SU-DHL-6 (cell line): Measurements from ENCODE around the gene ZNF805.

Experiments
- H2AFZ ChIP-seq: fragments of 200-600 bp; sonication (generic); 2 replicates; pipeline ENCODE4 v1.6.1; 2014; ENCODE audit warnings: low read depth, mild to moderate bottlenecking, moderate library complexity, mixed read lengths, antibody characterized with exemption, low read length; ENCODE audit not compliant: severe bottlenecking
- H3F3A ChIP-seq: fragments of 200-600 bp; shearing (Covaris generic); 2 replicates; pipeline ENCODE4 v1.6.0; 2016; ENCODE audit warnings: antibody characterized with exemption, mild to moderate bottlenecking; ENCODE audit not compliant: insufficient read depth
- H3K27ac ChIP-seq: fragments of 200-600 bp; sonication (generic); 2 replicates; pipeline ENCODE4 v1.5.1; 2016; ENCODE audit warnings: low read depth, mild to moderate bottlenecking, low read length, moderate library complexity, mixed read lengths
- H3K27me3 ChIP-seq: fragments of 200-600 bp; sonication (generic), shearing (Covaris generic); 2 replicates; pipeline ENCODE4 v1.6.0; 2014; ENCODE audit warnings: mild to moderate bottlenecking, low read length
- H3K36me3 ChIP-seq: fragments of 200-600 bp; sonication (generic); 2 replicates; pipeline ENCODE4 v1.6.1; 2014; ENCODE audit warnings: mild to moderate bottlenecking, low read length, mixed read lengths
- H3K4me2 ChIP-seq: fragments of 300-600, 200-600 bp; shearing (Covaris generic), sonication (generic); 2 replicates; pipeline ENCODE4 v1.6.0; 2014; ENCODE audit warnings: low read length, low read depth, mild to moderate bottlenecking; ENCODE audit not compliant: poor library complexity, severe bottlenecking
- H3K4me3 ChIP-seq: fragments of 200-600 bp; sonication (generic); 2 replicates; pipeline ENCODE4 v1.5.1; 2014; ENCODE audit warnings: antibody characterized with exemption, low read length, mild to moderate bottlenecking, mixed read lengths; ENCODE audit not compliant: insufficient read depth, poor library complexity, severe bottlenecking
- H3K79me2 ChIP-seq: fragments of 200-600 bp; sonication (generic); 2 replicates; pipeline ENCODE4 v1.6.1; 2014; ENCODE audit warnings: mild to moderate bottlenecking, low read length, moderate library complexity; ENCODE audit not compliant: insufficient read depth
- H3K9ac ChIP-seq: fragments of 200-600 bp; sonication (generic); 2 replicates; pipeline ENCODE4 v1.7.0; 2014; ENCODE audit warnings: mild to moderate bottlenecking, low read length
- H3K9me2 ChIP-seq: fragments of 200-600 bp; sonication (generic); replicated peaks from 2 replicates; pipeline ENCODE4 v1.6.1; 2014; ENCODE audit warnings: low read length; ENCODE audit not compliant: insufficient read depth
- H3K9me3 ChIP-seq: fragments of 200-600 bp; sonication (generic); 2 replicates; pipeline ENCODE4 v1.6.1; 2014; ENCODE audit warnings: low read length, mixed read lengths; ENCODE audit not compliant: insufficient read depth
- H4K20me1 ChIP-seq: fragments of 200-600 bp; sonication (generic); 2 replicates; pipeline ENCODE4 v1.6.1; 2014; ENCODE audit warnings: low read depth, mild to moderate bottlenecking, antibody characterized with exemption, low read length, moderate library complexity, mixed read lengths
- EZH2phosphoT487 ChIP-seq: fragments of 200-600 bp; sonication (generic), shearing (Covaris generic); conservative IDR thresholded peaks from 2 replicates; pipeline ENCODE4 v1.6.1; 2018; ENCODE audit warnings: mild to moderate bottlenecking, antibody characterized with exemption, low read length, moderate library complexity, mixed read lengths
- TF ChIP-seq, protein P1 (sequence below): fragments of 200-600 bp; sonication (generic); IDR thresholded peaks from one replicate; pipeline ENCODE4 v1.5.1; 2017; ENCODE audit warnings: antibody characterized with exemption, mild to moderate bottlenecking, low read length, moderate library complexity; ENCODE audit not compliant: insufficient read depth, poor library complexity, severe bottlenecking

The ZNF805 gene

DNA sequence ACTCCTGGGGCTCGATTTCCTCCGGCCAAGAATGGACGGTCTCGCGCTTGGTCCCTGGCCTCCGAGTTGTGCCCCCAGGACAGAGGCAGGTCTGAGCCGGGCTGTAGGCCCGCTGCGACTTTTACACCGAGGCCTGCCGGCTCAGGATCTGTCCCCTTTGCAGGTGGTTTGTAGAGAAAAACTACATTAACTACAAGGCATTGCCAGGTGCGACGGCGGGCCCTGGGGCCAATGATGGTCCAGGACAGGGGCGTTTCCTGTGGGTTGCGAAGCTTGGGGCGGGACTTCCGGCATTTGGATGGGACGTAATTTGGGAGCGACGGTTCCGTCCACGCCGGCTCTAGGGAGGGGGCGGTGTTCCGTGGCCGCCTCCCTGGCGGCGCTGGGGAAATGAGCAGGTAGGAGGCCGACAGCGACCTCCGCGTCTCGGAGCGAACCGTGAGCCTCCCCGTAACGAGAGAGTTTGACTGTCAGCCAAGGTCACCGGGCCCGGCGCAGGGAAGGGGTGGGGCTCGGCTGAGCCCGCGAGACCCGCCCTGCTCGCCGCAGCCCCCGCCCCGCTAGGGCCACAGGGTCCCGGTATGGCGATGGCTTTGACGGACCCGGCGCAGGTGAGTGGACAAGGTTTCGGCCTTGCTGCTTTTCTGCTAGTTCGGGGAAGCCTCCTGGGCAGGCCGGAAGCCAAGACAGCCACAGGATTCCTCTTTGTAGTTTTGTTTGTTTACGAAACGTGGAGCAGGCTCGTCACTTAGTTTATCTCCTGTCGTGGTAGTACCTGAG lies at the start of gene ZNF805:
Gene ZNF805, plus strand, starts transcription at position 322 of the 780 bp plus-strand sequence. Its CDS starts 260 bp downstream, at position 582.
- Histone ChIP-seq H3K4me2 (peak within 1 kb of the TSS; percentile 95), H3K27me3 (no peaks in the 10 kb centered on the region), H3K79me2 (peaks cover 28% of the 10 kb centered on the region), H4K20me1 (no peaks in the 10 kb centered on the region), H3K9me3 (no peaks in the 10 kb centered on the region), H3F3A (no peaks in the 10 kb centered on the region), H3K9ac (peak within 1 kb of the TSS; percentile 90), H3K9me2 (no peaks in the 10 kb centered on the region), H3K27ac (peak within 1 kb of the TSS; percentile 58), H2AFZ (peak within 1 kb of the TSS; percentile 98), H3K4me3 (peak within 1 kb of the TSS; percentile 91), H3K36me3 (no peaks in the 10 kb centered on the region)
- no peak for TF ChIP-seq EZH2phosphoT487
- TF ChIP-seq, protein P1, sequence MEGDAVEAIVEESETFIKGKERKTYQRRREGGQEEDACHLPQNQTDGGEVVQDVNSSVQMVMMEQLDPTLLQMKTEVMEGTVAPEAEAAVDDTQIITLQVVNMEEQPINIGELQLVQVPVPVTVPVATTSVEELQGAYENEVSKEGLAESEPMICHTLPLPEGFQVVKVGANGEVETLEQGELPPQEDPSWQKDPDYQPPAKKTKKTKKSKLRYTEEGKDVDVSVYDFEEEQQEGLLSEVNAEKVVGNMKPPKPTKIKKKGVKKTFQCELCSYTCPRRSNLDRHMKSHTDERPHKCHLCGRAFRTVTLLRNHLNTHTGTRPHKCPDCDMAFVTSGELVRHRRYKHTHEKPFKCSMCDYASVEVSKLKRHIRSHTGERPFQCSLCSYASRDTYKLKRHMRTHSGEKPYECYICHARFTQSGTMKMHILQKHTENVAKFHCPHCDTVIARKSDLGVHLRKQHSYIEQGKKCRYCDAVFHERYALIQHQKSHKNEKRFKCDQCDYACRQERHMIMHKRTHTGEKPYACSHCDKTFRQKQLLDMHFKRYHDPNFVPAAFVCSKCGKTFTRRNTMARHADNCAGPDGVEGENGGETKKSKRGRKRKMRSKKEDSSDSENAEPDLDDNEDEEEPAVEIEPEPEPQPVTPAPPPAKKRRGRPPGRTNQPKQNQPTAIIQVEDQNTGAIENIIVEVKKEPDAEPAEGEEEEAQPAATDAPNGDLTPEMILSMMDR = no peak

DNA sequence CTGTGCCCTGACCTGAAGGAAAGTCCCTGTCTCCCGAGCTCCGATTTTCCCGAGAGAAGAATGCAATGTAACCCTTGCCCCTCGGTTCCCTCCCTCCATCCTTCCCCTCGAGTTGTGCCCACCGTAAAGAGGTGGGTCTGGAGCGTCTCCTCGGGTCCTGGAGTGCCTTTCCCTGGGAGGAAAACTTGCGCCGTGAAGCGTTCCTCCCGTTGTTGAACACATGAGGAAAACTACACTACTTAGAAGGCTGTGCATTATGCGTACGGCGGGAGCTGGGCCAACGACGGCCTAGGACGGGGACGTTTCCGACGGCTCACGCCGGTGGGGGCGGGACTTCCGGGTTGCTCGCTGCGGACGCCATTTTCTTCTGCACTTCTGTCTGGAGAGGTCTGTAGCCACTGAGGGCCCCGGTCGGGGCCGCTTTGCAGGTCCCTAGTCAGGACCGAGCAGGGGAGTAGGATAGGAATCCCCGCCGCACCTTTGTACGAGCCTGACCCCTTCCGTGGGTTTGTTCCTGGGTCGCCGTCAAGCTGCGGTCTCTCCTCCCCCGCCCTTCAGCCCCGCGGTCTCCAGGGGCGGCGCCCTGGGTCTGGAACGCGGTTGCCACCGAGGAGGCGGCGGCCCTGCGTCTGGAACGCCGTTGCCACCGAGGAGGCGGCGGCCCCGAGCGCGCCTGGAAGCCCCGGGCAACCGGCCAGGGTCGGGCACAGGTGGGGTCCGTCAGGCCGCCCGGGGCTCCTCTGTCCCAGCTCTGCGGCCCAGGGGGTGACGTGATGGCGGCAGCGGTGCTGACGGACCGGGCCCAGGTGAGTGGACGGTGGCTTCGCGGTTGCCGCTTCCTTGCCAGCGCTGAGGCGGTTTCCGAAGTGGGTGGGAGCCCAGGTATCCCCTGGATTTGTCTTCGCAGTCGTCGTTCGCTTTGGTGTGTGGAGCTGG lies 49.0 kb upstream of the ZNF805 start, which contains the start of gene ZNF264:
Gene ZNF264, plus strand, starts transcription at position 360 of the 936 bp plus-strand sequence. Its CDS starts 414 bp downstream, at position 774.
- Histone ChIP-seq H3K27ac (no peak within 1 kb of the TSS), H3K36me3 (no peaks in the 10 kb centered on the region), H3K27me3 (no peaks in the 10 kb centered on the region), H3K4me3 (peak within 1 kb of the TSS; percentile 38), H3F3A (no peaks in the 10 kb centered on the region), H4K20me1 (no peaks in the 10 kb centered on the region), H2AFZ (peak within 1 kb of the TSS; percentile 79), H3K9ac (peak within 1 kb of the TSS; percentile 54), H3K9me2 (no peaks in the 10 kb centered on the region), H3K9me3 (peaks cover 18% of the 10 kb centered on the region; the same call in 1 of the 2 replicates), H3K79me2 (peaks cover 6% of the 10 kb centered on the region; the same call in 1 of the 2 replicates), H3K4me2 (peak within 1 kb of the TSS; percentile 43)
- TF ChIP-seq, protein P1 = no peak
- TF ChIP-seq EZH2phosphoT487 = no peak

DNA sequence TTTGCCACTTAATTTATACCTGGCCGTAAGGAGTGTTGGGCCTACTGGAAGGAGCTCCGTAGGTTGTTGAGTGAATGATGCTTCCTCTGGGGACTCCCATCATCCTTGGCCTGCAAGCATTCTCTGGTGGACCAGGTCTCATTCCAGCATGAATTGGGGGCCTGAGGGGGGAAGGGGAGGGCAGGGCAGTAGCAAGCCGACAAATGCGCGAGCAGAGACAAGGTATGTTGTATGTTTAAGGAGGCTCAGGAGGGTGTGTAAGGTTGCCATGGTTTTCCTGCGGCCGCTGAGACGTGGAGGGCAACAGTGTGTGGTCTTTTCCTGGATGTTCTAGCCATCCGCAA lies 48.4 kb upstream of the ZNF805 start:
- no peaks in the 10 kb centered on the region for H4K20me1 ChIP-seq
- peak overlapping the region; percentile 54 for H3K9ac ChIP-seq
- no peak overlapping the region for H2AFZ ChIP-seq
- H3K27me3 ChIP-seq = no peaks in the 10 kb centered on the region
- no peaks in the 10 kb centered on the region for H3K36me3 ChIP-seq
- H3K79me2 ChIP-seq = peaks cover 6% of the 10 kb centered on the region; the same call in 1 of the 2 replicates
- H3K4me2 ChIP-seq = peak overlapping the region; percentile 43
- peaks cover 14% of the 10 kb centered on the region; the same call in 1 of the 2 replicates for H3K9me3 ChIP-seq
- peak overlapping the region; percentile 38 for H3K4me3 ChIP-seq
- H3K27ac ChIP-seq = no peak overlapping the region
- H3F3A ChIP-seq = no peaks in the 10 kb centered on the region
- TF ChIP-seq, protein P1 = no peak
- no peak for TF ChIP-seq EZH2phosphoT487
- no peaks in the 10 kb centered on the region for H3K9me2 ChIP-seq
